Activated CD4-positive, alpha-beta T cell treated with anti-CD3 and anti-CD28 coated beads, Interleukin-2, amount 50 U/mL, for 4 hours (primary cell): ENCODE data around the gene SOX6.

Experiments
- DNase-seq, 2 experiments: peaks; one replicate each; pipeline ENCODE4 v3.0.0-alpha.2; 2020

SOX6 gene

DNA sequence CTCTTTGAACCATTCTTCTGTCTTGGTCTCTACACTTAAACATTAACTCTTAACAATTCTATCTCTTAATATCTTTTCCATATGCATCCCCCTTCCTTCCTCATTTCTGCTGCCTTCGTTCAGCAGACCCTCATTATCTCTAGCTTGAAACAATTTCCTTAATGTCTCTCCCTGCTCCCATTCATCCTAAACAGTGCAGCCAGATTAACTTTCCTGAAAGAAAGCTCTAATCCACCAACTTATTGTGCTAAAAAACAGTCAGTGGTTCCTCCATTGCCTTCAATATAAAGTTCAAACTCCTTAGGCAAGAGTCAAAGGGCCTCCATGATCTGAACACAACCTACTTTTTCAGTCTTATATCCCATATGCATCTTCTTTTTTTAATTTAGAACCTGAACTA lies 42.5 kb downstream of the SOX6 start:
- DNase-seq = no peak

DNA sequence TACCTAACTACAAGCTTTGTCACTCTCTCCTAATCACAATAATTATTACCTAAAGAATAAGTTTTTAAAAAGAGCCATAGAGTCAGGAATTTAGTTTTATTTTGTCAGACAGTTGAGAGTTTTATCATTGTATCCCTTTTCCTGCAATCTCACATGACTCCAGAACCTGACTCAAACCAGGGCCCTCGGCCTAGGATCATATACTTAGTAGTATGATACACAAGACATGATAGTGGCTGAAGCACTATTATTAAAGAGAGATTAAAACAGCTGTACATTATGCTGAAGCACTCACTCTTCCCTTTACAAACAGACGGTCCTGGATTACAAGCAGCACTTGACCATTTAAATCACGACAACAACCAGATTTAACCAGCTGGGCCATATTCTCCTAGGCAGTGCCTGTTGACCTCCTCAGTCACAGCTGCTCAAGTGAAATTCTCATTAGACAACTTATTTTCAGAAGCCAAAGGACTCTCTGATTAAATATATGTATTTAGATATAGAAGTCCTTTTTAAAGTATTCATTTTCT lies 44.0 kb downstream of the SOX6 start:
- no peak for DNase-seq

DNA sequence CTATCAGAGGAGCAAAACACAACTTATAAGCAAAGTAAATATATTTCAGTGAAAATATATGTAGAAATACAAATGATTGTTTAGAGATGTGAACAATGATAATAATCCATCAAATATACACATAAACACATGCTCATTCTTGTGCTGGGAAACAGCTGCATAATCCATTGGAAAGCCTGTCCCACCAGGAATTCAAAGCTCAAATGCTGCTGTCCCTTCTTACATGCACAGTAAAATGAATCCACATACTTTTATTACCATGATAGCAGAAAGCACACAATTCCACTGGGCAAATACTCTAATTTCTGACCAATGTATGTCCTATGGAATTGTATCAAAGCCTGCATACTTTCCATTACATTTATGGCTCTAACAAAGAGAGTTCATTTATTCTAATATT lies 44.5 kb downstream of the SOX6 start:
- no peak for DNase-seq

- no peak for DNase-seq
These were observed 45.4 kb downstream of the SOX6 start for GRCh38 chr11:16310943-16311342.

DNA sequence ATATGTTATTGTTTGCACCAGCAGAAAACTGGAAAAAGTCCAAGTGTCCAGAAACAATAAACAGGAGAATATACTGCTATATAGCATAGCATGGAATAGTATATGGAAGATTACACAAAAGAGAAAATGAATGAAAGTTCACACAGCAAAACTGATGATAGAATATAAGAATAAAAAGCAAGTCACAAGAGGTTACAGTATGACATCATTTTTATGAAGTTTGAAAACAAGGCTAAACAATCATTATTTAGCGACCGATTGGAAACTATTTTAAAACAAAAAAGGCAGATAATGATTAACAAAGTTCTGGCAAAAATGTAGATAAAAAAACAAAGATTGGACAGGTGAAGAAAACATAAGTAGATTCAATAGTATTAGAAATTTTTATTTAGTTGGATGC lies 47.1 kb downstream of the SOX6 start:
- DNase-seq = no peak

DNA sequence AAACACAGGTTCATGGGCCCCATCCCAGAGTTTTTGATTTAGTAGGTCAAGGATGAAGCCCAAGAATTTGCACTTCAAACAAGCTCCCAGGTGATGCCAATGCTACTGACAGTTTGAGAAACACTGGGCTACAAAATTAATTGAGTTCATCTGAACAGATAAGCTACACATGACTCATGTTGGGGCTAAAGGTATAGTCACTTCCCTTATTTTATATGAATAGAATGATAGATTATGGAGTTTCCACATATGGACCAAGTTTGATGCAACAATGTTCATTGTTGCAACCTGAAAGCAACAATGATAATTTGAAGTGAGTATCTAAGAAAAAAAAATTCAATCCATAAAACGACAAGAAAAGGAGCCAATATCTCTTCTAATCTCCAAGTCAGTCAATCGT lies 54.9 kb downstream of the SOX6 start:
- DNase-seq = no peak

DNA sequence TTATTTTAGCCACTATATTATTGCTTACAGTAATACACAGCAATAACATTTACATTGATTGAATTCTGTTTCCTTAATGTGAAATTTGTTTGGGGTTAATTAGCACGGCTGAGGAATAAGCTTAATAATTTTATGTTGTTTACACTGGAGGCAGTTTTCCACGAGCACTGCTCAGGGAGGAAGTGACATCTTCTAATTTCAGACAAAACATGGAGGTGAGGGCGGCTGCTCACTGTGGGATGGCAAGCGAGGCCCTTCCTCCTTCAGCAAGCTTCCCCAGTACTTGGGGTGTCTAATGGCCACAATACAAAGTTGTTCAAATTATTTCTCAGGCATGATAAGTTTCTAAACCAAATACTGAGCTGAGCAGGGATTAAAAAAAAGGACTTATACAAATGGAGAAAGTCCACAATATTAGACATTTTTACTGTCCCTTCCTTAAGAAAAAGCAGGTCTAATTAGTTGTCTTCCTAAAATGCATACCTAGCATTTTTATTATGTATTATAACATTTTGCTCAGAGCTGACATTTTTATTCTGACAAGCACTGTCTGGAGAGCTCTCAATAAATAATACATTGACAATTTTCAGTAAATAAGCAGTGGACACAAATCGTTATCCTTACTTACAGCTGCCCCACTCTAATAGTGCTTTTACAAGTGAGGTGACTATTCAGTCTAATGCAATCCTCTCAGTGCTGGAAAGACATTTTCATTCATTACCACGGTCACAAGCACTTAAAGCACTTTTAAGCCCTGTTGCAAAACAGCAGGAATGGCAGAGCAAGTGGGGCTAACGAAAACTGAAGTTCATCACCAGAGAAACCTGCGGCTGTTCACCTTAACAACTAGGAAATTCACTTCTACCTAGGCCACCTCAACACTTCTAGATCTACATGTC lies 56.2 kb downstream of the SOX6 start:
- no peak for DNase-seq

GRCh38 chr11:16299390-16299789 lies 57.0 kb downstream of the SOX6 start:
- DNase-seq = no peak

DNA sequence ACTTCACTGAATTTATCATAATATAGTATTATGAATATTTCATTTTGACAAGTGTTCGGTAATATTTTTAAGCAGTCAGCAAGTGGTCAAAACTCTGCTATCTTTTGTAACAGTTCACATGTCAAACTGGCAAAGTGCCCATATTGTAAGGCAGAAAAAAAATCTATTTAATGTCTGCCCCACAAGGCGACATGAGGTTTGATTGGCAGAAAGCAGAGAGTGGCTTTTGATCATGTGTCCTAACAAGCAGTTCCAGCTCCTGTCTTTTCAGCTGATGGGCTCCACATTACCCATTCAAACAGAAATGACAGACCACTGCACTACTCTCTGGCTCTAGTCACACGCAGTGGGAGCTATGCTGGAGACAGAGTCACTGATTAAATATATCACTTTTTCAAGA lies 59.0 kb downstream of the SOX6 start:
- no peak for DNase-seq

- DNase-seq = no peak
These were observed 60.1 kb downstream of the SOX6 start for GRCh38 chr11:16296273-16296672.

- DNase-seq = no peak
These were observed 60.8 kb downstream of the SOX6 start for GRCh38 chr11:16295592-16295991.

- no peak for DNase-seq
These were observed 63.1 kb downstream of the SOX6 start for GRCh38 chr11:16293204-16293681.

DNA sequence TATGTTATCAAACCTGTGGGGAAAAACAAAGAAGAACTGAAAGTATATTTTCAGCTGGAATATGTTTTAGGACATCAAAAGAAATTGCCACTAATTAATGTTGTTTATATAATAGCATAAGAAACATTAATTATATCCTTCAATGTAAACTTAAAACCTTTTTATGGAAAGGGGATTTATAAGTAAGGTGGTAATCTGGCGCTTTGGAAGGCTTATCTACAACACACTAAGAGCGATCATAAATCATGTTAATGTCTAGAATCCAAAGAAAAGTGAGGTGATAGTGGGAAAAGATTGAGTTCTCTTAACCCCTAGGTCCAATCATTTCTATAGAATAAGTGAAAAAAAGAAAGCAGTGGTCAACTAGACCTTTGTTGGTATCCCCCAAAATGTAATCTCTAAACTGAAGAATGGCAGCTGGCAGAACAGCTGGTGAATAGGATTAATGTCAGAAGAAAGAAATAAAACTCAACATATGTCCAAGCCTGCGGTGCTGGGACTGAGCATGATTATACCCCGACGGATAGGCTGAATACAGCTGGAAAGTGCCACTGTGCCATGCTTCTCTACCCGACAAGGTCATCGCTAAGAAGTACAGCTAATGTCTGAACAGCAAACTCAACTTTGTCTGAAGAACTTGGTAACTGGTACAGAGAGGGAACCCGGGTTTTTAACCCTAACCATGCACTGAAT lies 64.0 kb downstream of the SOX6 start:
- DNase-seq = no peak

DNA sequence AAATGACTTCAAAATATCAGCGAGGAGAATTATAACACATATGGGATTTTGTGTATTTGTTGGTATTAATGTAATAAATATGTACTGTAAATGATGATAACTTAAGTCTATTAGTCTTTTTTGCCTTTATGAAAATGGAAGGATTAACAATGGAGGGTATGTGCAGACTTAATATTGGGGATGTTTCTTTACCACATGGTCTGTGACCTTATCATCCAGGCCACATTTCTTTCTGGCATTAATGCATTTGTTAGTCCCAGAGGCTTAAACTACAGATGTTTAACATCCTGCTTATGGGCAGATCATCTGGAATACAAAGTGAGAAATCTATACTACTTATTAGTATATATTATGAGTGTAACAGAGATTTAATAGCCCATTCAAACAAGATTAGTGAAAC lies 64.6 kb downstream of the SOX6 start:
- no peak for DNase-seq

- no peak for DNase-seq
These were observed 66.8 kb downstream of the SOX6 start for GRCh38 chr11:16289541-16289940.

GRCh38 chr11:16287630-16288280 lies 68.6 kb downstream of the SOX6 start:
- DNase-seq = no peak

DNA sequence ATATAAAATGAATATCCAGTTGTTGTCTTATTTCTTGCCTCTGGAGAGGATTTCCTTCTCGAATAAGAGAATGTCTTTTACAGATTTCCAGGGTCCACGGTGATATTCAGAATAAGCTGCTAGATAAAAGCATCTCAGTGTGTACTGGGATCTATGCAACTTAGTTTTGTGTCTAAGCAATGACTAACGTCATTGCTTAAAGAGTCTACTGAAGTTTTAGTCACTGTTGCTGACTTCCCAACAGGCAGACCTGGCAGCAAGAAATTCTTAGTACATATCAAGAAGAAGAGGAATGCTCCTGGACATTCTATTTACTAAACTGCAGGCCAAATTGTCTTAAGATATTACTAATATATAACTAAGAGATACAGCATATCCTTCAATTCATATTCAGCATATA lies 70.3 kb downstream of the SOX6 start:
- no peak for DNase-seq

DNA sequence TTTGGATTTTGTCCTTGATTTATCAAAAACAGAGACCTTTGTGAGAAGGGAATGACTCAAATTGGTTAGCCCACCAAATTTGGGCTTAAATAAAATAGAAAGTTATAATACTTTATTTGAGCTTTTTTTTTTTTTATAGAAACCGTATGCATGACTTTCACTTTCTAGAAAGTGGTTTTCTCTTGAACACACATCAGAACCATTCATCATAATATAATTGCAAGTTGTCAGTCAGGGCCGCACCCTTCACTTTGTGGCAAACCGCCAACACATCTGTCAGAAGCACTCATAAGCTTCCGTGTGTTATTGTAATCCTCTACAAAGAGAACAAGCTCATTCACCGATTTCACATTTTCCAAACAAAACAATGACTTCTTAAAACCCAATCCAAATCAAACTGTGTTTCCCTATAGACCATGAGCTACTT lies 76.1 kb downstream of the SOX6 start:
- no peak for DNase-seq

DNA sequence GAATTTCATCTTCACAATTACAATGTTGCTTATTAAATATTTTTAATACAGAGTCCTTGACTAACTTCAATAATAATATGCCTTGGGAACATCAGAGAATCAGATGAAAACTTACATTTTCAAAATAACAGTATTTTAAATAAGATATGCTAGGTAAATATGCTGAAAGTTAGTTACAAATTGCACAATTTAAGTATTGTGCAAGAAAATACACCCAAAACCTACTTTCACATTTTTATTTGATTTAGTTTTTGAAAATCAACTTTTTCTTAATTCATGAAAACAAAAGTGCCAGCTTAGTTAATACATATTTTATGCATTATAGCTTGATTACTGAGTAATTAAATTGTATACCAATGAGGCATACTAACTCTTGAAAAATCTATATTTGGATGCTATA lies 76.8 kb downstream of the SOX6 start:
- no peak for DNase-seq

DNA sequence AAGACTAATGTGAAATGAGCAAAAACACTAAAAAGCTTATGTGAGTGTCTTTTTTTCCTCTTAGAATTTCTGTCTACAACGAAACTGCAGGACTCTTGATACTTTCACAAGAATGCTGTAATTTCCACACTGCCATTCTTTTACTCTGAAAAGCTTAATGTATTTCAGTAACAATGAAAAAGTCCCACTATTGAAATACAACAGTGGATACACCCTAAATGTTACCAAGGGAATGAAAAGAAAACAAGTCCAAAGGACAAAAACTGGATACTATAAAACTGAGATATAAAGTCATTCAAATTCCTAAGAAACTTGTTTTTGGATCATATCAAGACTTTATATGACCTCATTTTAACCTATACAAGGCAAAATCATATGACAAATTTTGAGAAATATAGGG lies 77.4 kb downstream of the SOX6 start:
- DNase-seq = no peak

GRCh38 chr11:16278273-16278672 lies 78.1 kb downstream of the SOX6 start:
- DNase-seq = no peak

DNA sequence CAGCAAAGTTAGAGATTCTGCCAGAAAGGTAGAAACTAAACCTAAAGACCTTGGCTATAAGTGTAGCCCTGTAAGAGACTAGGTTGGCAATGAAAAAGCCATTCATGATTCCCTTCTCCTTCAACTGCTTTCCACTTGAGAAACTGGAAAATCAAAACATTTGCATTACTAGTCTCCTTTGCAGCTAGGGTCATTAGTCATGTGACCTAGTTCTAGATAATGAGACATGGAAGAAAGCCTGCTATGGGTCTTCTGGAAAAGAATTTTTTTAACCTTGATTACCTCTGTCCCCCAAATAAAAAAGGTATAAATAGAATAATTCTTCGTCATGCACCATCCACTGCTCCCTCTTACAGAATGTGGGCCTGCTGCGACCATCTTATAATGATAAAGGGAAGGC lies 80.1 kb downstream of the SOX6 start:
- no peak for DNase-seq

- no peak for DNase-seq
These were observed 85.1 kb downstream of the SOX6 start for GRCh38 chr11:16271258-16271657.

- no peak for DNase-seq
These were observed 90.3 kb downstream of the SOX6 start for GRCh38 chr11:16266021-16266420.
